Measurements from ENCODE around the gene PMM1. TPM values are rescaled to one million over a fixed set of nuclear protein-coding genes. Genes with fewer than 3 reads are reported as not detected.
"Not testable (repeated sequence)": the region's sequence is repeated elsewhere in the genome, so short reads cannot be mapped to it uniquely, and the experiment has no call there.

The PMM1 gene
- total RNA-seq, 1 experiment from 2014 or later = 30.5 TPM

DNA sequence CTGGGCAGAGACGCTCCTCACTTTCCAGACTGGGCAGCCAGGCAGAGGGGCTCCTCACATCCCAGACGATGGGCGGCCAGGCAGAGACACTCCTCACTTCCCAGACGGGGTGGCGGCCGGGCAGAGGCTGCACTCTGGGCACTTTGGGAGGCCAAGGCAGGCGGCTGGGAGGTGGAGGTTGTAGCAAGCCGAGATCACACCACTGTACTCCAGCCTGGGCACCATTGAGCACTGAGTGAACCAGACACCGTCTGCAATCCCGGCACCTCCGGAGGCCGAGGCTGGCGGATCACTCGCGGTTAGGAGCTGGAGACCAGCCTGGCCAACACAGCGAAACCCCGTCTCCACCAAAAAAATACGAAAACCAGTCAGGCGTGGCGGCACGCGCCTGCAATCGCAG is 42.0 kb upstream of the PMM1 start:
- DNase-seq (ENCODE audit: low read depth, low spot score); H3K4me1 ChIP-seq (ENCODE audit: control insufficient read depth, insufficient read depth, low read length); CTCF ChIA-PET; POLR2A ChIA-PET; H3K27ac ChIP-seq (ENCODE audit: low read length); H3K9me3 ChIP-seq (ENCODE audit: control insufficient read depth, insufficient read depth, low read depth, low read length); in situ Hi-C loops (cut with HindIII; ENCODE audit: low pct_unique_long_range_greater_than_20kb, low sequenced_read_pairs); ATAC-seq; intact Hi-C loops (cut with micrococcal nuclease; ENCODE audit: unreplicated experiment); H3K27me3 ChIP-seq (ENCODE audit: control insufficient read depth, insufficient read depth, low read length); BruUV-seq (replicated peaks); H3K4me3 ChIP-seq (ENCODE audit: low read depth in 2 of 2, low read length in 2 of 2): not testable (repeated sequence)
- H3K36me3 ChIP-seq (ENCODE audit: control insufficient read depth, insufficient read depth, low read length) = peaks cover 11% of the 10 kb centered on the region

- H3K27ac ChIP-seq (ENCODE audit: low read length); H3K9me3 ChIP-seq (ENCODE audit: control insufficient read depth, insufficient read depth, low read depth, low read length); DNase-seq (ENCODE audit: low read depth, low spot score); H3K36me3 ChIP-seq (ENCODE audit: control insufficient read depth, insufficient read depth, low read length); CTCF ChIA-PET; ATAC-seq; BruUV-seq (replicated peaks); intact Hi-C loops (cut with micrococcal nuclease; ENCODE audit: unreplicated experiment); in situ Hi-C loops (cut with HindIII; ENCODE audit: low pct_unique_long_range_greater_than_20kb, low sequenced_read_pairs); H3K27me3 ChIP-seq (ENCODE audit: control insufficient read depth, insufficient read depth, low read length); H3K4me1 ChIP-seq (ENCODE audit: control insufficient read depth, insufficient read depth, low read length); H3K4me3 ChIP-seq (ENCODE audit: low read depth in 2 of 2, low read length in 2 of 2); POLR2A ChIA-PET: not testable (repeated sequence)
Observed at GRCh38 chr22:41631115-41631514, 41.5 kb upstream of the PMM1 start.

- CTCF ChIA-PET = no interaction called here
- no peaks in the 10 kb centered on the region for H3K9me3 ChIP-seq (ENCODE audit: control insufficient read depth, insufficient read depth, low read depth, low read length)
- ATAC-seq (no peak), DNase-seq (ENCODE audit: low read depth, low spot score) (no peak)
- in situ Hi-C loops (cut with HindIII; ENCODE audit: low pct_unique_long_range_greater_than_20kb, low sequenced_read_pairs) (no loop called here), intact Hi-C loops (cut with micrococcal nuclease; ENCODE audit: unreplicated experiment) (no loop called here)
- no peak overlapping the region for H3K4me3 ChIP-seq (ENCODE audit: low read depth in 2 of 2, low read length in 2 of 2)
- no peak overlapping the region for H3K27ac ChIP-seq (ENCODE audit: low read length)
- no peaks in the 10 kb centered on the region for H3K27me3 ChIP-seq (ENCODE audit: control insufficient read depth, insufficient read depth, low read length)
- H3K36me3 ChIP-seq (ENCODE audit: control insufficient read depth, insufficient read depth, low read length) = peaks cover 14% of the 10 kb centered on the region
- H3K4me1 ChIP-seq (ENCODE audit: control insufficient read depth, insufficient read depth, low read length) = no peaks in the 10 kb centered on the region
- POLR2A ChIA-PET = no interaction called here
- BruUV-seq (replicated peaks) = no TSS peak
- TF ChIP-seq SIN3A (IDR thresholded peaks at IDR 0.05; ENCODE audit: borderline replicate concordance, insufficient read depth, low read depth, low read length) (no peak), CTCF (IDR thresholded peaks at IDR 0.05) (no peak), POLR2AphosphoS5 (IDR thresholded peaks at IDR 0.05; ENCODE audit: low read depth, low read length) (no peak), TCF7L2 (IDR thresholded peaks at IDR 0.05; ENCODE audit: low read depth, low read length) (no peak)
- TF ChIP-seq, protein P1, sequence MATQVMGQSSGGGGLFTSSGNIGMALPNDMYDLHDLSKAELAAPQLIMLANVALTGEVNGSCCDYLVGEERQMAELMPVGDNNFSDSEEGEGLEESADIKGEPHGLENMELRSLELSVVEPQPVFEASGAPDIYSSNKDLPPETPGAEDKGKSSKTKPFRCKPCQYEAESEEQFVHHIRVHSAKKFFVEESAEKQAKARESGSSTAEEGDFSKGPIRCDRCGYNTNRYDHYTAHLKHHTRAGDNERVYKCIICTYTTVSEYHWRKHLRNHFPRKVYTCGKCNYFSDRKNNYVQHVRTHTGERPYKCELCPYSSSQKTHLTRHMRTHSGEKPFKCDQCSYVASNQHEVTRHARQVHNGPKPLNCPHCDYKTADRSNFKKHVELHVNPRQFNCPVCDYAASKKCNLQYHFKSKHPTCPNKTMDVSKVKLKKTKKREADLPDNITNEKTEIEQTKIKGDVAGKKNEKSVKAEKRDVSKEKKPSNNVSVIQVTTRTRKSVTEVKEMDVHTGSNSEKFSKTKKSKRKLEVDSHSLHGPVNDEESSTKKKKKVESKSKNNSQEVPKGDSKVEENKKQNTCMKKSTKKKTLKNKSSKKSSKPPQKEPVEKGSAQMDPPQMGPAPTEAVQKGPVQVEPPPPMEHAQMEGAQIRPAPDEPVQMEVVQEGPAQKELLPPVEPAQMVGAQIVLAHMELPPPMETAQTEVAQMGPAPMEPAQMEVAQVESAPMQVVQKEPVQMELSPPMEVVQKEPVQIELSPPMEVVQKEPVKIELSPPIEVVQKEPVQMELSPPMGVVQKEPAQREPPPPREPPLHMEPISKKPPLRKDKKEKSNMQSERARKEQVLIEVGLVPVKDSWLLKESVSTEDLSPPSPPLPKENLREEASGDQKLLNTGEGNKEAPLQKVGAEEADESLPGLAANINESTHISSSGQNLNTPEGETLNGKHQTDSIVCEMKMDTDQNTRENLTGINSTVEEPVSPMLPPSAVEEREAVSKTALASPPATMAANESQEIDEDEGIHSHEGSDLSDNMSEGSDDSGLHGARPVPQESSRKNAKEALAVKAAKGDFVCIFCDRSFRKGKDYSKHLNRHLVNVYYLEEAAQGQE (IDR thresholded peaks at IDR 0.05; ENCODE audit: insufficient read depth in 1 of 2, low read depth in 2 of 2, low read length in 1 of 2) = no peak
Observed at GRCh38 chr22:41625577-41625976, 35.9 kb upstream of the PMM1 start.
